Activated T-cell treated with anti-CD3 and anti-CD28 coated beads, Interleukin-2, amount 50 U/mL, for 72 hours (primary cell): Measurements from ENCODE around the gene DOCK1. TPM values are rescaled to one million over a fixed set of nuclear protein-coding genes. Genes with fewer than 3 reads are reported as not detected.
"Not testable (repeated sequence)": the region's sequence is repeated elsewhere in the genome, so short reads cannot be mapped to it uniquely, and the experiment has no call there.

Source experiments
- ATAC-seq, 2 donors: fragments of 150-1000 bp; cut with Tn5 transposase; replicated peaks in 1 of 2; 2 replicates each; pipeline ENCODE4 v1.10.0; 2021; ENCODE audit warnings: moderate library complexity in 2 of 2, mild to moderate bottlenecking in 1 of 2
- DNase-seq, 2 donors: peaks; one replicate each; pipeline ENCODE4 v3.0.0; 2021 to 2022; ENCODE audit warnings: mixed read lengths in 1 of 2
- H3K27ac Mint-ChIP-seq: one replicate; pipeline ENCODE4 v1.8.0; 2022; ENCODE audit warnings: mild to moderate bottlenecking, moderate library complexity, mixed read lengths
- H3K27me3 Mint-ChIP-seq: one replicate; pipeline ENCODE4 v1.8.0; 2022; ENCODE audit warnings: low read depth, mixed read lengths
- H3K36me3 Mint-ChIP-seq, 2 donors: one replicate each; pipeline ENCODE4 v1.8.0; 2022; ENCODE audit warnings: mixed read lengths in 2 of 2, mild to moderate bottlenecking in 1 of 2; ENCODE audit not compliant: insufficient read depth in 2 of 2
- H3K4me1 Mint-ChIP-seq: one replicate; pipeline ENCODE4 v1.8.0; 2022; ENCODE audit warnings: low read depth, mixed read lengths
- H3K4me3 Mint-ChIP-seq, 2 donors: one replicate each; pipeline ENCODE4 v1.8.0; 2022; ENCODE audit warnings: mild to moderate bottlenecking in 2 of 2, mixed read lengths in 2 of 2, moderate library complexity in 2 of 2
- H3K9me3 Mint-ChIP-seq, 2 donors: one replicate each; pipeline ENCODE4 v1.8.0; 2022; ENCODE audit warnings: mixed read lengths in 2 of 2
- total RNA-seq, 2 donors: library from RNA; stranded (reverse); gene quantifications; one replicate each; pipeline ENCODE4 v1.2.3, GENCODE V29; 2022

The DOCK1 gene
- total RNA-seq, 2 donors from 2014 or later = 0.35 to 0.53 TPM

GRCh38 chr10:126890797-126891196 lies 14.4 kb upstream of the DOCK1 start:
- not testable (repeated sequence) for H3K27ac Mint-ChIP-seq, ATAC-seq, H3K4me3 Mint-ChIP-seq, H3K27me3 Mint-ChIP-seq, H3K4me1 Mint-ChIP-seq, H3K36me3 Mint-ChIP-seq, DNase-seq, H3K9me3 Mint-ChIP-seq

- peaks cover 5% of the 10 kb centered on the region in 2 donors for H3K9me3 Mint-ChIP-seq
- no peak overlapping the region for H3K4me3 Mint-ChIP-seq
- no peaks in the 10 kb centered on the region for H3K27me3 Mint-ChIP-seq
- no peaks in the 10 kb centered on the region for H3K4me1 Mint-ChIP-seq
- H3K36me3 Mint-ChIP-seq = peaks cover 0 to 2% of the 10 kb centered on the region in 2 donors
- ATAC-seq = no peak
- no peak overlapping the region for H3K27ac Mint-ChIP-seq
- no peak for DNase-seq
Measured at GRCh38 chr10:126892226-126893175, 12.7 kb upstream of the DOCK1 start.

- peaks cover 5 to 9% of the 10 kb centered on the region in 2 donors for H3K9me3 Mint-ChIP-seq
- H3K27me3 Mint-ChIP-seq = no peaks in the 10 kb centered on the region
- DNase-seq (no peak), ATAC-seq (no peak)
- no peaks in the 10 kb centered on the region for H3K4me1 Mint-ChIP-seq
- peaks cover 0 to 2% of the 10 kb centered on the region in 2 donors for H3K36me3 Mint-ChIP-seq
- no peak overlapping the region for H3K27ac Mint-ChIP-seq
- H3K4me3 Mint-ChIP-seq = no peak overlapping the region
Measured at GRCh38 chr10:126893206-126893605, 12.0 kb upstream of the DOCK1 start.

- ATAC-seq (no peak), DNase-seq (no peak)
- H3K27ac Mint-ChIP-seq = no peak overlapping the region
- peaks cover 2% of the 10 kb centered on the region in 2 donors for H3K36me3 Mint-ChIP-seq
- H3K9me3 Mint-ChIP-seq = peaks cover 9% of the 10 kb centered on the region in 2 donors
- no peaks in the 10 kb centered on the region for H3K27me3 Mint-ChIP-seq
- no peaks in the 10 kb centered on the region for H3K4me1 Mint-ChIP-seq
- no peak overlapping the region for H3K4me3 Mint-ChIP-seq
Measured at GRCh38 chr10:126893841-126894240, 11.4 kb upstream of the DOCK1 start.

- Mint-ChIP-seq H3K36me3 (peaks cover 4 to 7% of the 10 kb centered on the region in 2 donors), H3K27ac (no peak overlapping the region), H3K27me3 (no peaks in the 10 kb centered on the region), H3K4me1 (no peaks in the 10 kb centered on the region), H3K9me3 (peaks cover 12 to 14% of the 10 kb centered on the region in 2 donors), H3K4me3 (no peak overlapping the region)
- DNase-seq = no peak
- no peak for ATAC-seq
Measured at GRCh38 chr10:126895214-126895781, 9.9 kb upstream of the DOCK1 start.

- DNase-seq (no peak), ATAC-seq (no peak)
- Mint-ChIP-seq H3K27me3 (peaks cover 4% of the 10 kb centered on the region), H3K9me3 (peaks cover 7 to 8% of the 10 kb centered on the region in 2 donors), H3K4me1 (no peaks in the 10 kb centered on the region), H3K36me3 (peaks cover 4 to 5% of the 10 kb centered on the region in 2 donors), H3K27ac (no peak overlapping the region), H3K4me3 (no peak overlapping the region)
Measured at GRCh38 chr10:126898460-126898859, 6.8 kb upstream of the DOCK1 start.

GRCh38 chr10:126899529-126899928 lies 5.7 kb upstream of the DOCK1 start:
- H3K27me3 Mint-ChIP-seq = peaks cover 15% of the 10 kb centered on the region
- not testable (repeated sequence) for ATAC-seq, H3K27ac Mint-ChIP-seq, H3K4me1 Mint-ChIP-seq, H3K4me3 Mint-ChIP-seq, H3K36me3 Mint-ChIP-seq, H3K9me3 Mint-ChIP-seq, DNase-seq

- peaks cover 28% of the 10 kb centered on the region for H3K27me3 Mint-ChIP-seq
- H3K4me3 Mint-ChIP-seq = no peak overlapping the region
- H3K9me3 Mint-ChIP-seq = peaks cover 7 to 8% of the 10 kb centered on the region in 2 donors
- H3K27ac Mint-ChIP-seq = no peak overlapping the region
- no peak for DNase-seq
- ATAC-seq = no peak
- H3K36me3 Mint-ChIP-seq = peaks cover 4 to 5% of the 10 kb centered on the region in 2 donors
- no peaks in the 10 kb centered on the region for H3K4me1 Mint-ChIP-seq
Measured at GRCh38 chr10:126902157-126902556, 3.1 kb upstream of the DOCK1 start.

- H3K4me1 Mint-ChIP-seq = no peaks in the 10 kb centered on the region
- ATAC-seq (no peak), DNase-seq (no peak)
- peaks cover 2 to 5% of the 10 kb centered on the region in 2 donors for H3K36me3 Mint-ChIP-seq
- H3K4me3 Mint-ChIP-seq = no peak overlapping the region
- H3K27me3 Mint-ChIP-seq = peaks cover 29% of the 10 kb centered on the region
- peaks cover 4 to 5% of the 10 kb centered on the region in 2 donors for H3K9me3 Mint-ChIP-seq
- no peak overlapping the region for H3K27ac Mint-ChIP-seq
Measured at GRCh38 chr10:126903656-126904360, 1.4 kb upstream of the DOCK1 start.

- DNase-seq = no peak
- Mint-ChIP-seq H3K4me3 (peak overlapping the region in 1 of 2 donors; percentile 18), H3K4me1 (no peaks in the 10 kb centered on the region), H3K27ac (no peak overlapping the region), H3K36me3 (peaks cover under 1% of the 10 kb centered on the region in 2 donors), H3K9me3 (peaks cover 3% of the 10 kb centered on the region in 2 donors), H3K27me3 (peaks cover 29% of the 10 kb centered on the region)
- no peak for ATAC-seq
Measured at GRCh38 chr10:126904516-126904817, 761 bp upstream of the DOCK1 start.

GRCh38 chr10:126905776-126906703 lies 812 bp downstream of the DOCK1 start:
- H3K36me3 Mint-ChIP-seq = no peaks in the 10 kb centered on the region
- no peak overlapping the region for H3K27ac Mint-ChIP-seq
- H3K27me3 Mint-ChIP-seq = peaks cover 29% of the 10 kb centered on the region
- ATAC-seq (no peak), DNase-seq (no peak)
- H3K4me3 Mint-ChIP-seq = peak overlapping the region; percentile 58 to 68
- H3K9me3 Mint-ChIP-seq = no peaks in the 10 kb centered on the region
- H3K4me1 Mint-ChIP-seq = no peaks in the 10 kb centered on the region

- DNase-seq (no peak), ATAC-seq (no peak)
- H3K4me1 Mint-ChIP-seq = no peaks in the 10 kb centered on the region
- peaks cover 29% of the 10 kb centered on the region for H3K27me3 Mint-ChIP-seq
- H3K4me3 Mint-ChIP-seq = peak overlapping the region; percentile 58 to 68
- peaks cover 0 to 2% of the 10 kb centered on the region in 2 donors for H3K9me3 Mint-ChIP-seq
- no peak overlapping the region for H3K27ac Mint-ChIP-seq
- H3K36me3 Mint-ChIP-seq = no peaks in the 10 kb centered on the region
Measured at GRCh38 chr10:126906704-126907422, 1.6 kb downstream of the DOCK1 start.
